Body of pancreas (tissue), 4 donors: Measurements from ENCODE around the gene LEMD2. TPM values are rescaled to one million over a fixed set of nuclear protein-coding genes. Genes with fewer than 3 reads are reported as not detected.

Experiments used
- ATAC-seq: fragments of 150-250 bp; one replicate; pipeline ENCODE4 v1.9.1; 2016
- DNase-seq, 4 donors: peaks; one replicate each; pipeline ENCODE4 v3.0.0-alpha.2; 2019
- H3K27ac ChIP-seq, 4 donors: fragments of 200-600 bp; sonication (generic); 1 replicate in 3 of 4; 2 replicates in 1 of 4; pipeline versions ENCODE4 v1.5.1 to v1.6.1; 2016 to 2019; ENCODE audit warnings: mild to moderate bottlenecking in 1 of 4, mixed read lengths in 1 of 4, moderate library complexity in 1 of 4
- H3K27me3 ChIP-seq, 2 donors: fragments of 200-600 bp; sonication (generic); one replicate each; pipeline ENCODE4 v1.6.0; 2016; ENCODE audit warnings: mild to moderate bottlenecking in 1 of 2
- H3K36me3 ChIP-seq, 2 donors: fragments of 200-600 bp; sonication (generic); replicated peaks in 1 of 2; 2 replicates each; pipeline ENCODE4 v1.5.1; 2016; ENCODE audit warnings: low read depth in 2 of 2; ENCODE audit not compliant: insufficient read depth in 1 of 2
- H3K4me1 ChIP-seq: fragments of 200-600 bp; sonication (generic); one replicate; pipeline ENCODE4 v1.6.0; 2016
- H3K4me3 ChIP-seq, 2 donors: fragments of 200-600 bp; sonication (generic); 1 replicate in 1 of 2; 2 replicates in 1 of 2; pipeline ENCODE4 v1.5.1; 2016 to 2019
- H3K9me3 ChIP-seq, 3 donors: fragments of 200-600 bp; sonication (generic); 1 replicate in 2 of 3; 2 replicates in 1 of 3; pipeline ENCODE4 v1.5.1; 2016
- POLR2A ChIP-seq, 3 donors: fragments of 450-650 bp; IDR thresholded peaks; one replicate each; pipeline ENCODE4 v1.6.1; 2016; ENCODE audit warnings: antibody characterized with exemption in 3 of 3, mild to moderate bottlenecking in 2 of 3
- WGBS, 2 donors: methylation state at CpG; one replicate each; pipeline ENCODE4 v1.1.5; 2017; 5-methylcytosine and 5-hydroxymethylcytosine counted together
- intact Hi-C: fragments of 100-400 bp; cut with DNase I; formaldehyde crosslinking; loops from one replicate; pipeline ENCODE4 v1.15.1; 2023
- total RNA-seq, 2 donors: library from RNA; depleted of rRNA; stranded (reverse); fragments of >200 nt; gene quantifications; one replicate each; pipeline ENCODE4 v1.1.0, GENCODE V29; 2016
- TF ChIP-seq, protein P1 (sequence below), 7 experiments: fragments of 450-650 bp in 4 of 7; fragments of 200-600 bp in 3 of 7; sonication (generic) in 3 of 7; IDR thresholded peaks; one replicate each; pipeline ENCODE4 v1.5.1; 2016 to 2019; ENCODE audit warnings: antibody characterized with exemption in 7 of 7

LEMD2 gene
- total RNA-seq, 2 donors from 2014 or later = 32.7 to 48.8 TPM

- 81 to 85% methylated on average over 9 to 11 of the region's 11 CpGs for whole genome bisulfite sequencing, 2 donors
- ATAC-seq (no peak), DNase-seq (no peak)
- H3K27me3 ChIP-seq = no peaks in the 10 kb centered on the region
- no peaks in the 10 kb centered on the region for H3K36me3 ChIP-seq
- intact Hi-C loops = no loop called here
- H3K27ac ChIP-seq = no peak overlapping the region
- TF ChIP-seq, protein P1, sequence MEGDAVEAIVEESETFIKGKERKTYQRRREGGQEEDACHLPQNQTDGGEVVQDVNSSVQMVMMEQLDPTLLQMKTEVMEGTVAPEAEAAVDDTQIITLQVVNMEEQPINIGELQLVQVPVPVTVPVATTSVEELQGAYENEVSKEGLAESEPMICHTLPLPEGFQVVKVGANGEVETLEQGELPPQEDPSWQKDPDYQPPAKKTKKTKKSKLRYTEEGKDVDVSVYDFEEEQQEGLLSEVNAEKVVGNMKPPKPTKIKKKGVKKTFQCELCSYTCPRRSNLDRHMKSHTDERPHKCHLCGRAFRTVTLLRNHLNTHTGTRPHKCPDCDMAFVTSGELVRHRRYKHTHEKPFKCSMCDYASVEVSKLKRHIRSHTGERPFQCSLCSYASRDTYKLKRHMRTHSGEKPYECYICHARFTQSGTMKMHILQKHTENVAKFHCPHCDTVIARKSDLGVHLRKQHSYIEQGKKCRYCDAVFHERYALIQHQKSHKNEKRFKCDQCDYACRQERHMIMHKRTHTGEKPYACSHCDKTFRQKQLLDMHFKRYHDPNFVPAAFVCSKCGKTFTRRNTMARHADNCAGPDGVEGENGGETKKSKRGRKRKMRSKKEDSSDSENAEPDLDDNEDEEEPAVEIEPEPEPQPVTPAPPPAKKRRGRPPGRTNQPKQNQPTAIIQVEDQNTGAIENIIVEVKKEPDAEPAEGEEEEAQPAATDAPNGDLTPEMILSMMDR (IDR thresholded peaks at IDR 0.05) = no peak
- no peak for TF ChIP-seq POLR2A (IDR thresholded peaks at IDR 0.05)
- H3K9me3 ChIP-seq = no peaks in the 10 kb centered on the region
- H3K4me1 ChIP-seq = no peaks in the 10 kb centered on the region
- H3K4me3 ChIP-seq = no peak overlapping the region
Observed at GRCh38 chr6:33754222-33754621, 34.7 kb downstream of the LEMD2 start.

DNA sequence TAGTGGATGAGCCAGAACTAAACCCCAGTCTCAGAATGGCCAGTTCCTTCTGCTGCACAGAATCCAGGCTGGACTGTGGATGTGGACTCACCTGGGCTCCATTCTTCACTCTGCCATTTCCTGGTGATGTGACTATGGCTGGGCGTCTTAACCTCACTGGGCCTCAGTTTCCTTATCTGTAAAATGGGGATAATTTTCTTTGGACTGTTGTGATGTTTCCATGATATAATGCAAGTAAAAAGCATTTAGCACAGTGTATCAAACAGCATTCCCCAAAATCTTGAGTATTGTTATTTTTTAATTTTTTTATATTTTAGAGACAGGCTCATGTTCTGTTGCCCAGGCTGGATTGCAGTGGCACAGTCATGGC, 36.3 kb downstream of the LEMD2 start:
- TF ChIP-seq, protein P1 (IDR thresholded peaks at IDR 0.05) = no peak
- TF ChIP-seq POLR2A (IDR thresholded peaks at IDR 0.05) = no peak
- intact Hi-C loops = no loop called here
- Histone ChIP-seq H3K9me3 (no peaks in the 10 kb centered on the region), H3K27me3 (no peaks in the 10 kb centered on the region), H3K4me1 (no peaks in the 10 kb centered on the region), H3K4me3 (no peak overlapping the region), H3K36me3 (no peaks in the 10 kb centered on the region), H3K27ac (no peak overlapping the region)
- 88 to 90% methylated on average over 1 of the region's 1 CpG for WGBS, 2 donors
- DNase-seq = no peak
- no peak for ATAC-seq

- WGBS, 2 donors = 52 to 63% methylated on average over 8 to 15 of the region's 15 CpGs
- intact Hi-C loops = no loop called here
- no peak for TF ChIP-seq POLR2A (IDR thresholded peaks at IDR 0.05)
- TF ChIP-seq, protein P1 (IDR thresholded peaks at IDR 0.05) = no peak
- H3K4me3 ChIP-seq = no peak overlapping the region
- ATAC-seq (peak; percentile 3), DNase-seq (peak in 2 of 4 donors; percentile 27 to 51)
- H3K27me3 ChIP-seq = no peaks in the 10 kb centered on the region
- H3K36me3 ChIP-seq = no peaks in the 10 kb centered on the region
- H3K27ac ChIP-seq = no peak overlapping the region
- no peaks in the 10 kb centered on the region for H3K9me3 ChIP-seq
- H3K4me1 ChIP-seq = no peaks in the 10 kb centered on the region
Observed at GRCh38 chr6:33751771-33752645, 36.9 kb downstream of the LEMD2 start.

DNA sequence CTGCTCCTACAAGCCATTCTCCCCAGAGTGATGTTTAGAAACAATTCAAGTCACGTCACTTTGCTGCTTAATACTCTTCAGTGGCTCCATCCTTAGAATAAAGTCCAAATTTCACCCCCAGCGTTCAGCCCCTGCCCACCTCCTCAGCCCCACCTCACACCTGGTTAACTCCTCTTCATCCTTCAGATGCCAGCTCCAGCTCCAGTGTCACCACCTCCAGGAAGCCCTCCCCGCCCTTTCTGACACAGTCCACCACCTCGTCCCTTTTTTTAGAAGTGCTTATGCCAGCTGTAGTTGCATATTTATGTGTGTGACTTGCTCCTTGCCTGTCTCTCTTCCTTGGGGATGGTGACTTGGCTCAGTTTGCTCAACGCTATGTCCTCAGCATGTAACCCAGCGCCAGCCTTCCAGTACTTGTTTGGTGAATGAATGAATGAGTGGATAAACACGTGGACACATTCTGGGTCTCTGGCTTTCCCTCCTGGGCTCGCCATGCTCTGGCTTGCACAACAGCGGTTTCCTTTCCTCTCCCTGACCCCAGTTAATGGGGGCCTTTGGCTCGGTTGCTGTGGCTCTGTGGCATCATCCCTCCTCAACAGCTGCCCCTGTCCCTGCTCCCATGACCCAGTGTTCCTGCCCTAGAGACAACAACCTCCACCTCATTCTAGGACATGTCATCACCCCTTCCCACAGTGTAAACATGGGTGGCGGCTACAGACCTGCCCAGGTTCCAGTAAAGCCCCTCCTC, 38.5 kb downstream of the LEMD2 start:
- ATAC-seq = no peak
- WGBS, 2 donors = 57 to 74% methylated on average over 11 of the region's 11 CpGs
- H3K36me3 ChIP-seq = no peaks in the 10 kb centered on the region
- TF ChIP-seq POLR2A (IDR thresholded peaks at IDR 0.05) = no peak
- TF ChIP-seq, protein P1 (IDR thresholded peaks at IDR 0.05) = no peak
- no peaks in the 10 kb centered on the region for H3K27me3 ChIP-seq
- DNase-seq = no peak
- intact Hi-C loops = no loop called here
- no peak overlapping the region for H3K4me3 ChIP-seq
- H3K4me1 ChIP-seq = no peaks in the 10 kb centered on the region
- H3K9me3 ChIP-seq = no peaks in the 10 kb centered on the region
- H3K27ac ChIP-seq = no peak overlapping the region
